DMS53 treated with DMSO at 0.1 percent for 48 hours (cell line): Measurements from ENCODE around the gene MYO7A.

Source experiments
- DNase-seq: peaks from one replicate; lab custom pipeline; 2025; ENCODE audit not compliant: unreplicated experiment; lab: John Stamatoyannopoulos, UW

MYO7A gene

DNA sequence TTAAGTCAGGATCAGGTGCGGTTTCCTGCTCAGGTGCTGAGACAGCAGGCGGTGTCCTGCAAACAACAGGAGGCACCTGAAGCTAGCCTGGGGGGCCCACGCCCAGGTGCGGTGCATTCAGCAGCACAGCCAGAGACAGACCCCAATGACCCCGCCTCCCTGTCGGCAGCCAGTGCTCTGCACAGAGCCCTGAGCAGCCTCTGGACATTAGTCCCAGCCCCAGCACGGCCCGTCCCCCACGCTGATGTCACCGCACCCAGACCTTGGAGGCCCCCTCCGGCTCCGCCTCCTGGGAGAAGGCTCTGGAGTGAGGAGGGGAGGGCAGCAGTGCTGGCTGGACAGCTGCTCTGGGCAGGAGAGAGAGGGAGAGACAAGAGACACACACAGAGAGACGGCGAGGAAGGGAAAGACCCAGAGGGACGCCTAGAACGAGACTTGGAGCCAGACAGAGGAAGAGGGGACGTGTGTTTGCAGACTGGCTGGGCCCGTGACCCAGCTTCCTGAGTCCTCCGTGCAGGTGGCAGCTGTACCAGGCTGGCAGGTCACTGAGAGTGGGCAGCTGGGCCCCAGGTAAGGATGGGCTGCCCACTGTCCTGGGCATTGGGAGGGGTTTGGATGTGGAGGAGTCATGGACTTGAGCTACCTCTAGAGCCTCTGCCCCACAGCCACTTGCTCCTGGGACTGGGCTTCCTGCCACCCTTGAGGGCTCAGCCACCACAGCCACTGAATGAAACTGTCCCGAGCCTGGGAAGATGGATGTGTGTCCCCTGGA, at the start of gene MYO7A:
Gene MYO7A (plus strand): TSS at position 327 of the 772 bp plus-strand sequence. CDS start 2,389 bp downstream, outside the sequence.
- peak; percentile 97 for DNase-seq

DNA sequence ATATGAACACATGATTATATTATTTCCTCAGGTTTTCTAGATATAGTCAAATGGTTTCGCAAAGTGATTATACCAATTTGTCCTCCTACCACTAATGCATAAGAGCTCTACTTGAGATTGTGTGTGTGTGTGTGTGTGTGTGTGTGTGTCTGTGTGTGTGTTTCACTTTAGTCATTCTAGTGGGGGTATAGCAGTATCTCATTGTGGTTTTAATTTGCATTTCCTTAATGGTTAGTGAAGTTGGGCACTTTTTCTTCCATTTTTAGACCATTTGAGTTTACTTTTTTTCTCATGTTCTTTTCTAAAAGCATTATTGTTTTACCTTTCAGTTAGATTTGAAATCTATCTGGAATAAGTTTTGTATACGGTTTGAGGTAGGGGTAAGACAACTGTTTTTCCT, 48.4 kb upstream of the MYO7A start:
- DNase-seq: no peak

DNA sequence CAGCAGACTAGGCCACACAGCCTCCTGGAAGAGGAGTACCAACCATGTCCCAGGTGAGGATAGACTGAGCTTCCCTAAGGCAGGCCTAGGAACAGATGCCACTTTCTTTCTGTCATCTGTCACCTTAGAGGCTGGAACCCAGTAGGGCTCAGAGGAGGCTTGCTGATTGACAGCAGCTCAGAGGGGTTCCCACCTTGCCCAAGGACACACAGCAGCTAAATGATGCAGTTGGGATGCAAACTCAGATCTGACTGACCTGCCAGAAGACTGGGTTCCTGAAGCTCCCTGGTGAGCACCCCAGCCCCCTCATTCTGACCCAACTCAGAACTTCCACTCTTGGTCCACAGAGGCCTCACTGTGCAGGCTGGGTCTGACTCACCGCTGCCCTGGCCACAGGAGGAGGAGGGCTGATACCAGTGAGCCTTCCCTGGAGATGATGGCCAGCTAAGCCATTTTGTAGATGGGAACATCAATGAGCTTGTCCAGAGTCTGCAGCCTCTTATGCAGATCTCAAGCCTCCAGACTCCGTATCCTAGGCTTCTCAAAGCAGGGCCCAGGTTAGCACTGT, 47.3 kb upstream of the MYO7A start:
- no peak for DNase-seq

DNA sequence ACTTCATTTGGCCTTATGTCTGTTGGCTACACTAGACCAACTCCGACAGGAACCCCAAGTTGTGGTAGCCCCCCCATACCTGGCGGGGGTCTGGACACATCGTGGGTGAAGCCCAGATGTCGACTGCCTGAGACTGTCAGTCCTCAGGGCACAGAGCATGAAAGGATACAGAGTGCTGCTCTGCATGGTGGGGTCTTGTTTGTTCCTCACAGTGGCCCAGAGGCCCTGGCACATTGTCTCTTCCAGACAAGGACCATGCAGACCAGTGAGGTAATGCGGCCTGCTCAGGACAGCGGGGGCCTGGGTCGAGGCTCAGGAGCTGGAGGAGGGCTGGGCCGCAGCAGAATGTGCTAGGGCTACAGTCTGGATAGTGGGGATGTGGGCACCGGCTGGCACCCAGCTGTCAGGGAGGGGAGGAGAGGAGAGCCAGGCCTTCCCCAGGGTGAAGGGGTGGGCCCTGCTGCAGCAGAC, 46.6 kb upstream of the MYO7A start:
- DNase-seq: no peak

DNA sequence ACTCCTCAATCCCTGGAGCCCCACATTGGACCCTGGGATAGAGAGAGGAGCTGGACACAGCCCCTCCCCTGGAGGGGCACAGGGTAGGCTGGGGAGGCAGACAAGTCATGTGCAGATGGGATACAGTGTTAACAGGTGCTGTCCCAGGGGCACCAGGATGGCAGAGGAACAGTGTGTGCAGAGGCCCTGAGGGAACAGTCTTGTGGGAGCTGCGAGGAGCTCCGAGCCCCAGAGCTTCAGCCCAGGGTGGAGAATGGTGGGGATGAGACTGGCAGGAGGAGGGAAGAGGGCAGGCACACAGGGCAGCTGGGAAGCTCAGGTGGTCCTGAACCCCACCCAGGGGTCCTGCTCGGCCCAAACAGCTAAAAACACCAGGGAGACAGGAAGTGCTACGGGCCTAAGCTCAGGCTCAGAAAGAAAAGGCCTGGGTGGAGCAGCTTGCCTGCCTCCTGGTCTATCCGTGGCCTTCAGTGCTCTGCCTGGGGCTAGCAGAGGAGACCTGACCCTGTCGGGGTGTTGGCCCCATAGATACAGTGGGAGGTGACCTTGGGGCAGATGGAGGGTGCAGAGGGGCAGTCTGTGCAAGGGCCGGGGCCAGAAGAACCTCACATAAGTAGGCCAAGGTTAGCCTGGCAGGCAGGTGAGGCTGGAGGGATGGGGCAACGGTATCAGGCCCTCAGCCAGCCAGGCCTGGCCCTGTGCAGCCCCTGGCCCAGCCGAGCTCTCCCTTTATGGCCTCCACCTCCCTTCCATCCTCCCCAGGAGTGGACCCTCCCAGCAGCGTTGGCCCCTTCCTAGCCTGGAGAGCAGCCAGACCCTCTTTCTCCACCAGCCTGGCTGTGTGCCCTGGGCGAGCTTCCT, 45.8 kb upstream of the MYO7A start:
- no peak for DNase-seq

DNA sequence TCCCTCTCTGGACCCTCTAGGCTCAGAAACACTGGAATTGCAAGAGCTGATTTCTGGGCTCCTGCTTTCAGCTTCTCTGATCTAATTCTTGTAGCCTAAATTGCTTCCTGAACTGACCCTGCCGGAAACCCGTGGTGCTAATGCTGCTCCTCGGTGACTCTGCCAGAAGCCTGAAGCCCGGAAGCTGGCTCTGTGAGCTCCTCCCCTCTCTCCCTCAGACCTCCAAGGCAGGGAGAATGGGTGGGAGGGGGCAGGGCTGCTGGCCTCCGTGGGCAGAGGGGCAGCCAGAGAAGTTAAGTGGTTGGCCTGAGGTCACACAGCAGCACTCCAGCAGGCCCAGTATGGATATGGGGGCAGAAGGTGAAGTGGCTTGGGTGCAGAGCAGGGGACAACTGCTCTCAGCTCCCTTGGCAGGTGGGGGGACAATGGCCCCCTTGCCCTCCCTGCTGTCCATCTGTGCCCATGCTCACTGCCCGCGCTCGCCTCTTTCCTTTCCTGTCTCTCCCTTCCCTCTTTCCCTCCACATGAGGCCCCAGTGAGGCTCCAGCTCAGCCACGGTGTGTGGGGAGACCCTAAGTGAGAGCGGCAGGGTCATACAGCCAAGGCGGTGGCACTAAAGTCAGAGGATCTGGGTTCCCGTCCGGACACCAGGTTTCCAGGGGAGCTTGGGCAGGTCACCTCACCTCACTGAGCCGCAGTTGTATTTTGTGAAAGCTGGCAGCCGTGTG, 45.0 kb upstream of the MYO7A start:
- no peak for DNase-seq

DNA sequence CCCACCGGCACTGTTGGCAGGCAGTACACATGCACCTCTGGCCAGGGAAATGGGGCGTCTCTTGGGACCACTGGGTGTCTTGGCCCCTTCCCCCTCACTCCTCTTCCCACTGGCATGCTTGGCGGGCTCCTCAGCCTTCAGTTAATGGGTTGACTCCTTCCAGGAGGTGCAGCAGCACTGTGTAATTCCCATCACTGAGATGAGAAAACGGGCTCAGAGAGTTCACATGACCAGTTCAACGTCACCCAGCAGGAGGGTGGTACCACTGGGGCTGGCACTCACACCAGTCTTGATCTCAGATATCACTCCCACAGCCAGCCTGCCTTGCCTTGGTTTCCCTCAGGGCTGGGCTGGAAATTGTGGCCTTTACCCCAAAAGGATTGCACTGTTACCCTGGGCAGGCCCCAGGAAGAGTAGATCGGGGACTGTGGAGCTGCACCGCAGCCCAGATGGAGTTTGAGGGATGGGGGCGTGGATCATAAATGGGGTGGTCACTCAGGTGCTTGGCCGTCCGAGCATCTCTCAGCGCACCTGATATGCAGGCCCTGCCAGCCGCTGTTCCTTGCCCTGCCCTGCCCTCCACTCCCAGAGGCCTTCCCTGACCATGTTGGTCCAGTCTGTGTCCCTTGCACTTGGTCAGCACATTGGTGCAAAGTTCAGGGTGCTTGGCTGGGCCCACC, 44.3 kb upstream of the MYO7A start:
- DNase-seq: no peak

DNA sequence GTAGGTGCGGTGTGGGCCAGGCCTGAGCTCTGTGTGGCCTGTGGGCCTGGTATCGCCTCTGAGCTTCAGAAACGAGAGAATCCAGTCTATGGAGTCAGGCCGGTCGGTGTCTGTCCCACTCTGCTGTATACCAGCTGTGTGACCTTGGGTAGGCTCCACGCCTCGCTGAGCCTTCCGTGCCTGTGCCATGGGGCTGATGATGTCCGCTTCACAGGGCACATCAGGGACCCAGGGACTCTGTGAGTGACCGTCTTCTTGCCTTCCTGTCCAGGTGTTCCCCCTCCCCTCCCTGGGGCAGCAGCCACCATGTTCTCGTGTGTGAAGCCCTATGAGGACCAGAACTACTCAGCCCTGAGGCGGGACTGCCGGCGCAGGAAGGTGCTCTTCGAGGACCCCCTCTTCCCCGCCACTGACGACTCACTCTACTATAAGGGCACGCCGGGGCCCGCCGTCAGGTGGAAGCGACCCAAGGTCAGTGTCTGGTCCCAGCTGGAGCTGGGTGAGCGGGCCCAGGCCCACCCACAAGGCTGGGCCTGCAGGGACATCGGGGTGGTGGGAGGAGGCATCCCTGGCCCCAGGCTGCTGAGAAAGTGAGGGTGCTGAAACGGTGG, 43.4 kb upstream of the MYO7A start:
- DNase-seq: no peak

DNA sequence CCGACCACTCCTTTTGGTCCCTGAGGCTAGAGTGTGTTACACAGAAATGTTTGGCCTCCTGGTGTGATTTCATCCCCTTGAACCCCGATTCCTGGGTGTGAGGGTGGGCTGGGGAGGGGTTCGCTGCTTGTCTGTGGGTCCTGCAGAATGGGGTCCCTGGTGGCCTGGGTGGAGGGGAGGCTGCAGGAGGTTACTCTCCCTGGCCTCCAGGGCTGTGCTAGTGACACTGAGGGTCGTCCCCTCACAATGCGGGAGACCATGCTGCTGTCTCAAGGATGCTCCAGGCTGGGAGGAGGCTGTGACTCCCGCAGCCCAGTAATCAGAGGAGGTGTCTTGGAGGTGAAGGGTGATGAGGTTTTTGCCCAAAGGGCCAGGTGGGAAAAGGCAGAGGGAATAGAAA, 42.4 kb upstream of the MYO7A start:
- DNase-seq: no peak

DNA sequence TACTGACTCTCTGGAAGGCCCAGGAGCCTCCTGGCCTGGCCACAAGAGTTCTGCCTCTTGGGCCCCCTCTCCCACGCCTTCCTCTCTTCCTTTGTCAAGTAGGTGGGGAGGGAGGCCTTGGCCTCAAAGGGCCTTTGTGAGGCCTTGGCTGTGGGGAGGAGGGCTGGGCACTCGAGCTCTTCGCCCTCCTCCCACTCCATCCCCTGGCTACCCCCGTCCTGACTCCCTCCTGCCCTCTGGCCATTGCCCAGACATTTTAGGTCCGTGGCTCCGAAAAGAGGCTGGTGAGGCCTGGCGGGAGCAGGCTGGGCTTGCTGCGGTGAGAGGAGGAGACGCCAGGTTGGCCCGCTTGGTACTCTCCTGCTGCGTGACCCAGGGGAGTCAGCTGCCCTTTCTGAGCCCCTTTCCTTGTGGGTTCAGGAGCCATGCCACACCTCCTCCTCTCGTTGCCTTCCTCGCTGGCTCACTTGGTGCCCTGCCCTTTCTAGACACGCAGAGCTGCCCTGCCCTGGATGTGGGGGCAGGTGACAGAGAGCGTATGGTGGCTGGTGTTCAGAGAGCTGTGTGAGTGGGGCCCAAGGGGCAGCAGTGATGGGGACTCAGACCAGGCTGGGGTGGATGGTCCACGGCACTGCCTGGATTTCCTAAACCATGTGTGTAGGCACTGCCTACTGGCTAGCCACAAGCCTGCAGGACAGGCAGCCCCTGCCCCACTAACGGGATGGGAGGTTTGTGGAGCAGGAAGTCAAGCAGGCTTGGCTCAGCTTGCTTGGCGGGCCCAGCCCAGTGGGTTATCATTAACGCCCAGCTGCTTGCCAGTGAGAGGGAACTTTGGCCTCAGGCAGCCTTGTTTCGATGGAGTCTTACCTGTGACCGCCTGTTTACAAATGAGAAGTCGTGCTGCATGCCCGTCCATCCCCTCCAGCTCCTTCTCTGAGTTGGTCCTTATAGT, 41.2 kb upstream of the MYO7A start:
- DNase-seq: no peak

DNA sequence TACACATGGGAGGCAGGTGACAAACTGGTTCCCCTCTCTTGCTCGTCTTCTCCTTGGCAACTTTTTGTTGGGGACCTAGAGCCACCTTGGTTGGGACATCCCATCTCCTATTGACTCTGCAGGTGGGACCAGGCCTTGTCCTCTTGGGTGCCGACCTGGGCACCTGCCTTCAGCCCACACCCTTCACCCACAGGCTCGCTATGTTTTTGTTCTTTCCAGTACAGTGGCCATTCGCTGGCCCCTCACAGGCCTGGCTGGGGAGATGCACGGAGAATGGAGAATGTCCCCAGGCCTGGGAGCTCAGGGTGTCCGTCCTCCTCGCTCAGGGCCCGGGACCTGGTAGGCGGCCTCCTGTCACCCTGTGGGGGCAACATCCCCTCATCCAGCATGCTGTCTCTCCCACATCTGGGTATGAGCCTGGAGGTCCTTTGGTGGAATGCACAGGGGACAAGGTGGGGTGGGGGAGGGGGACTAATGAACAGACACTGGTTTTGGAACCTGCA, 40.3 kb upstream of the MYO7A start:
- no peak for DNase-seq

DNA sequence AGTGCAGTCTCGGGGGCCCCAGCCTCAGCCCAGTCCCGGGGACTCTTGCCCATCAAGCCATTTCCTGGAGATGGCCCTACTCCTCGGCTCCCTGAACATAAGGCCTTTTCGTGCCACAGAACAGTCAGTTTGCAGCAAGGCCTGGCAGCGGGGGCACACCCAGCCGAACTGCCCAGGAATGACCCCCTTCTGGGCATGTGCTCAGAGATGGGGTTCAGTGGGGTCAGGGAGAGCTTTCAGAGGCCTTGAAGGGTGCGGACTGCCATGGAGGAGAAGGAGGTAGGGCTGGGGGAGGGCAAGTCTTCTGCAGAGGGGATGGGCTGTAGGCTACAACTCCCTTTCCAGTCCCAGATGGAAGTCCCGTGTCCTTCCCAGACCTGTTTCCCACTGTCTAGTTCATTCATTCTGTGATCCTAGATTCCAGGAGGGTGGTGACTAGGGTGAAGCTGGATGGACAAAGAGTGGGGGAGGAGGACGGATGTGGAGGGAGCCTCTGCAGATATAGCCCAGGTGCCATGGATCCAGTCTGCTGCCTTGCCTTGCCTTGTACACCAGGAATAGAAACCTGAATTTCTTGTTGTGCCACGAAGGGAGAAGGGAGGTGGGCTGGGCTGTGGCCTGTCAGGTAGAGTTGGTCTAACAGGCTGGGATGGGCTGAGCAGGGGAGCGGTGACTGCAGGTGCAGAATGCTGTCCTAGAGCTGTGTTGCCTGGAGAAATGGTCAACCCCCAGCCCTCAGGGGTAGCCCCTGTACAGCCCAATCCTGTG, 39.6 kb upstream of the MYO7A start:
- peak; percentile 95 for DNase-seq

DNA sequence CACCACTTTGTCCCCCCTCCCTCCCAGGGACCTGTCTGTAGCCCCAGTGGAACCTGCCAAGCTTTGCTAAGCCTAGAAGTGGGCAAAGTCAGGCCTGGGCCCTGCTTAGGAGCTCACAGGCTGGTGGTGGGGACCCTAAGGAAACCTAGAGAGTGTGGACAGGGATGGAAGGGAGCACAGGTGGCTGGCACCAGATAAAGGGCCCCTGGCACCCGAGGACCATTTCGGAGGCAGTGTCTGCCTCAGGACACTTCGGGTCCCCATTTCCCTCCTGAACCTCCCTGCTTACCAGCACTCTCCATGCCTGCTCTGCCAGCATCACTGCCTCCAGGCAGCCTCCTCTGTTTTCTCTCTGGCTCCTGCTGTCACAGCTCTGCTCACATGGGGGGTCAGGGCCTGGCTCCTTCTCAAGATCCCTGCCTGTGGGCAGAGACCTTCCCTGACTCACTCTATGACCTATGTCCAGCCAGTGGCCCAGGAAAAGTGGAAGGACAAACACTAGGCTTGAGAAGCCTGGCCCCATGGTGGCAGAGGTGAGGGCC, 39.0 kb upstream of the MYO7A start:
- no peak for DNase-seq

DNA sequence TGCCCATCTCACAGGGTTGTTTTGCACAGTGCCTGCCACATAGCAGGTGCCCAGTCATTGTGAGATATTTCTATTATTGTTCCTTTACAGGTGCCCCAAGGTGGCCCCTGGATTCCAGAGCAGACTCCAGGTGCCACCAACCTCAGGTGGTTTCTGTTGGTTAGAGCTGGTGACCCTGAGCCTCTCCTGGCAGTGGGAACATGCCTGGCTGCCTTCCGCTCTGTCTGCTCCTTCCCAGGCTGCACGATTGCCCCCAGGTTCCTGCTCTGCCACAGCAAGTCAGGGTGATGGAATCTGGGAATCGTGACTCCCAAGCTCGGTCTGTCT, 38.0 kb upstream of the MYO7A start:
- no peak for DNase-seq

DNA sequence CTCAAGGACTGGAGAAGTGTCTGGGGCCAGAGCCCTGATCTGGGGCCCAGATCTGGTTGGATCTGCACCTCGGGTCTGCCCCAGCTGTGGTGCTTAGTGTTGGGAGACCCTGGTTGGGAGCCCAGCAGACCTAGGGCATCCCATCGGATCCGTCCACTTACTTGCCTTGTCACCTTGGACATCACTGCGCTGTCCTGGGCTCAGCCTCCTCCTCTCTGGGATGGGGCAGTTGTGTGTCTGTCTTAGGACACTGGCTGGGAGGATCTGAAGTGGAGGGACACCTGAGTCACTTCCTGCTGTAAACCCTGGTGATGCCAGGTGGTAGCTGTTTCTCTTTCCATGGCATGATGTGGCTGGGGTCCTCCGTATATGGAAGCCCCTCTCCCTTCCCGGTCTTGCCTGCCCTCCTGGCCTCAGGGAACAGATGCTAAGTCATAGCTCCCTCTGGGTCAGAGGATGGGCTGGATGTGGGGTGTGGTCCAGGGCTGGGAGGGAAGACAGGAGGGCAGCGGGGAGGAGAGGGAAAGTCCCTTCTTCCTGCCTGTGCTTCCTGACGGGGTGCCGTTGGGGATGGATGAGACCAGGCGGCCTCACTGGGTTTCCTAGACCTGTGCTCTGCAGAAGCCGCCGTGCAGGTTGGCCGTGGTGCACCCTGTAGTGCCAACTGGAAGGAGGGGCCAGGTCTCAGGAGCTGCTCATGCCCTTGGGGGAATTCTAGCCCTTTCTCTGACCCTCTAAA, 37.5 kb upstream of the MYO7A start:
- peak; percentile 91 for DNase-seq

DNA sequence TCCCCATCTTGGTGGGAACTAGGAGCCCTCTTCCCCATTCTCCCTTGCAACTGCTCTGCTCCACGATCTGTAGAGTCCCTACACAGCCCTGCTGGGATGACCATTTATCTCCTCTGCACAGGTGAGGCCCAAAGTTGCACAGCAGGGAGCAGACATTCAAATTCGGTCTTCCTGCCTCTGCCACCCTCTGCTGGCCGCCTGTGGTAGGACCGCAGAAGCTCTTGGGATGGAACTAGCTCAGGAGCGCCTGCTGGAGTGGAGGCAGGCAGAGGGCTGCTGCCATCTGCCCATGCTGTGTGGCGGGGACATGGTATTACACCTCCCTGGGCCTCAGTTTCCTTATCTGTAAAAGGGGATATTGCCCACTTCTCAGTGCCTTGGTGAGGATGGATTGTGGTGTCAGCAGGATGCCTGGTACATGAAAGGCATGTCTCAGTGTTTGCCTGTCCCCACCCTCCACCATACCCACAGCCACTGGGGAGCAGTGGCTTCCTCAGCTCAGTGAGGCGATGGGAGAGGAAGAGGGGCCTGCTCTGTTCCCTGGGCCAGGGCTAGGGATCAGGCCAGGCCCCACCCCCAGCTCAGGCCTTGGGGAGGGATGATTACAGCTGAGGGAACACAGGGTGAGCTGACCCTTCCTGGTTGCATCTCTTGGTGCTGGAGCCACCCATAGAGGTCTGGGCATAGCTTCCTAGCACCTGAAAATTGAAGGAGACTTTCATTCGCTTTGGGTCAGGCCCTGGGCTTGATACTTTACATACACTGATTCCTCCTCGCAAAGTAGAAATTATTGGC, 36.7 kb upstream of the MYO7A start:
- peak; percentile 97 for DNase-seq
